ENCODE measurements around the gene SLC39A8.

The SLC39A8 gene

GRCh38 chr4:102315532-102315931 lies 29.8 kb downstream of the SLC39A8 start (continued):
- TF ChIP-seq MZF1 (tag by site-specific recombination; IDR thresholded peaks at IDR 0.05; ENCODE audit: borderline replicate concordance) (no peak), ZBTB11 (tag by site-specific recombination; conservative IDR thresholded peaks at IDR 0.05; ENCODE audit: low read depth) (no peak), ZNF155 (tag by site-specific recombination; IDR thresholded peaks at IDR 0.05) (no peak), ZSCAN23 (tag by site-specific recombination; IDR thresholded peaks at IDR 0.05) (no peak), BCL11B (tag by site-specific recombination; IDR thresholded peaks at IDR 0.05; ENCODE audit: low read depth) (no peak), ZNF433 (tag by site-specific recombination; IDR thresholded peaks at IDR 0.05; ENCODE audit: low read depth) (no peak), TRIM28 (IDR thresholded peaks at IDR 0.05; ENCODE audit: borderline replicate concordance, low read length) (no peak), ZXDB (tag by site-specific recombination; IDR thresholded peaks at IDR 0.05) (no peak), ZNF645 (tag by site-specific recombination; IDR thresholded peaks at IDR 0.05) (no peak), ZNF324 (tag by site-specific recombination; IDR thresholded peaks at IDR 0.05) (no peak), ZNF239 (tag by site-specific recombination; IDR thresholded peaks at IDR 0.05) (no peak), SALL2 (tag by site-specific recombination; IDR thresholded peaks at IDR 0.05; ENCODE audit: borderline replicate concordance) (no peak), ZNF404 (tag by site-specific recombination; IDR thresholded peaks at IDR 0.05) (no peak)

GRCh38 chr4:102312417-102312816 lies 32.9 kb downstream of the SLC39A8 start:
- ChIA-PET CTCF (interaction anchor here (1.1 kb wide), 1 partner anchor 13 kb away, joined by 3 read pairs; no protein-coding TSS in a partner anchor), POLR2A (no interaction called here)
- Histone ChIP-seq H3K36me3 (ENCODE audit: control insufficient read depth in 2 of 2, insufficient read depth in 1 of 2, low read length in 2 of 2) (peaks cover 0 to 4% of the 10 kb centered on the region in 2 experiments; a peak in 1 of 3 replicates), H3K27ac (ENCODE audit: extremely low read depth, low read depth, low read length) (no peak overlapping the region), H3K4me1 (ENCODE audit: control insufficient read depth, insufficient read depth, low read length) (no peaks in the 10 kb centered on the region), H3K4me3 (ENCODE audit: low read depth, low read length) (no peak overlapping the region), H3K9me3 (ENCODE audit: control insufficient read depth, insufficient read depth, low read depth, low read length) (no peaks in the 10 kb centered on the region)
- TF ChIP-seq AEBP2 (tag by site-specific recombination; IDR thresholded peaks at IDR 0.05; ENCODE audit: borderline replicate concordance) (no peak), ZSCAN4 (tag by site-specific recombination; IDR thresholded peaks at IDR 0.05) (no peak), KLF1 (tag by site-specific recombination; IDR thresholded peaks at IDR 0.05) (no peak), FEZF1 (tag by site-specific recombination; IDR thresholded peaks at IDR 0.05) (no peak), ZNF677 (tag by site-specific recombination; IDR thresholded peaks at IDR 0.05) (no peak)
